Heart right ventricle (tissue), 16 donors: Measurements from ENCODE around the gene HIGD1C. TPM values are rescaled to one million over a fixed set of nuclear protein-coding genes. Genes with fewer than 3 reads are reported as not detected.

Experiments
- ATAC-seq, 8 donors: fragments of 200-7000 bp; cut with Tn5 transposase; one replicate each; pipeline ENCODE4 v1.9.1; 2020; ENCODE audit warnings: mild to moderate bottlenecking in 8 of 8, moderate library complexity in 8 of 8, moderate number of reproducible peaks in 1 of 8
- DNase-seq, 2 donors: peaks; one replicate each; pipeline ENCODE4 v3.0.0-alpha.2; 2020
- H3K27ac ChIP-seq, 10 donors: fragments of 200-600 bp; sonication (generic) in 2 of 10; one replicate each; pipeline versions ENCODE4 v1.5.0 to v1.8.0; 2020 to 2022; ENCODE audit warnings: mild to moderate bottlenecking in 3 of 10
- H3K27me3 ChIP-seq, 7 donors: fragments of 200-600 bp; one replicate each; pipeline ENCODE4 v1.8.0; 2021 to 2022; ENCODE audit warnings: mild to moderate bottlenecking in 2 of 7
- H3K36me3 ChIP-seq, 9 donors: fragments of 200-600 bp; sonication (generic) in 1 of 9; one replicate each; pipeline versions ENCODE4 v1.5.0 to v1.8.0; 2020 to 2022; ENCODE audit warnings: mild to moderate bottlenecking in 2 of 9
- H3K4me1 ChIP-seq, 9 donors: fragments of 200-600 bp; sonication (generic) in 1 of 9; one replicate each; pipeline versions ENCODE4 v1.5.0 to v1.8.0; 2020 to 2022; ENCODE audit warnings: mild to moderate bottlenecking in 4 of 9
- H3K4me3 ChIP-seq, 10 donors: fragments of 200-600 bp; sonication (generic) in 2 of 10; one replicate each; pipeline versions ENCODE4 v1.5.0 to v1.8.0; 2020 to 2022; ENCODE audit warnings: mild to moderate bottlenecking in 7 of 10, moderate library complexity in 2 of 10
- H3K9me3 ChIP-seq, 11 donors: fragments of 200-600 bp in 10 of 11; sonication (generic) in 2 of 11; one replicate each; pipeline versions ENCODE4 v1.5.0 to v1.8.0; 2013 to 2022; ENCODE audit warnings: mild to moderate bottlenecking in 2 of 11, control low read depth in 1 of 11, moderate library complexity in 1 of 11
- WGBS, 2 donors: extraction: QIAGEN DNeasy Blood & Tissue Kit; methylation state at CpG; one replicate each; pipeline ENCODE4 v1.1.7; 2013; ENCODE audit warnings: inconsistent platforms in 1 of 2; 5-methylcytosine and 5-hydroxymethylcytosine counted together
- intact Hi-C, 10 donors: fragments of 100-400 bp; cut with DNase I; formaldehyde crosslinking; loops; one replicate each; pipeline versions ENCODE4 v1.11.1 to v1.14.2; 2022
- polyA plus RNA-seq, 2 donors: library from polyadenylated mRNA; stranded (reverse); fragments of 200-250 nt; gene quantifications; one replicate each; pipeline ENCODE4 v1.2.3, GENCODE V29; 2013
- total RNA-seq, 10 donors: library from RNA; stranded (reverse); fragmentation: NEBNext Ultra II Directional in 3 of 10; extraction: Animal tissue kit (Norgen Biotek cat#: 25700) in 3 of 10; gene quantifications; one replicate each; pipeline versions ENCODE4 v1.2.1 to v1.2.4, GENCODE V29; 2021 to 2023
- TF ChIP-seq, protein P1 (sequence below), 9 donors: fragments of 200-600 bp; sonication (generic) in 2 of 9; IDR thresholded peaks; one replicate each; pipeline versions ENCODE4 v1.5.0 to v1.8.0; 2021 to 2022; ENCODE audit warnings: antibody characterized with exemption in 9 of 9, mild to moderate bottlenecking in 5 of 9, moderate library complexity in 1 of 9
- donor health status: Arrhythmogenic right ventricular cardiomyopathy.
- donor health status: ischemic (EF 13 %, LVEDD 7.1; RV severe dilation, severe dysfunction).
- donor health status: healthy with polysubstance abuse.
- donor health status: DM: no; HTN: yes; CAD: no.
- donor health status: DM: no; HTN: no; CAD: no.
- donor health status: ischemic (EF 25% LVEDD 6.9; RV normal size, moderate dysfunction).
- donor health status: ischemic (EF 25% LVEDD 5.7; RV mildly dilated, moderate dysfunction).
- donor health status: healthy.
- donor health status: DM: yes; HTN: yes; CAD: no.
- donor health status: Ischemic cardiomyopathy.
- donor health status: ischemic (EF 35%, LVEDD 5.7; RV mildly dilated, moderate dysfunction).
- donor health status: nonischemic (EF 11% LVEDD 7.7; RV severe dilation, severe dysfunction).
- donor health status: DM: yes; HTN: yes; CAD: no.
- donor health status: PGD.
- donor health status: ischemic (EF 29% LVEDD 5.4; RV normal size, mild dysfunction).
- donor health status: nonischemic (EF 23%, LVEDD 6.1; RV moderate dilation, normal function).

The HIGD1C gene
- total and polyA plus RNA-seq, 12 donors = not detected

DNA sequence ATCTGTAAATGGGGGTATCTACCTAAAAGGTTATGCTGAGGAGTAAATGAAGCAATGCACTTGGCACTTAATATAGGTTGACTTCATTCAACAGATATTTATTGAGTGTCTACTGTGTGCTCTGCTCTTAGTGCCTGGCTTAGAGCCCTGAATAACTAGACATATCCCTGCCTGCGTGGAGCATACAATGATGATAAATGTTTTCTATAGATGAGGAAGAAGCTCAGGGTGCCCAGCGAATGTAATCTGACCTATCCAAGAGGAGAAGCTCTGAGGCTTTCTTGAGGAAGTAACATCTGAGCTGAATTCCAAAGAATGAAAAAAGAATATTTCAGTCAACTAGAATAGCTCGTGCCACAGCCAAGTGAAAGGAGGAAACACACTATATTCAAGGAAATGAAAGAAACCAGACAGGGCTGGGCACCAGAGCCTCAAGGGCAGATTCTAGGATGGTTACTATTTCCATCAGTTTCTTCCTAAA lies 17.9 kb upstream of the HIGD1C start:
- Histone ChIP-seq H3K27me3 (no peaks in the 10 kb centered on the region), H3K4me3 (peak overlapping the region in 1 of 10 donors; percentile 12), H3K36me3 (peaks cover 0 to 38% (median 8%) of the 10 kb centered on the region in 9 donors), H3K4me1 (peaks cover 6 to 47% (median 30%) of the 10 kb centered on the region in 9 donors), H3K27ac (peak overlapping the region; percentile 37 to 85 (median 59)), H3K9me3 (peaks cover 0 to 8% (median 0%) of the 10 kb centered on the region in 11 donors)
- whole genome bisulfite sequencing, 2 donors = 50 to 65% methylated on average over 3 of the region's 3 CpGs
- ATAC-seq (peak in 5 of 8 donors; percentile 46 to 60 (median 50)), DNase-seq (no peak)
- intact Hi-C loops = loop anchor here in 2 of 10 donors (2.0 to 5.0 kb wide), 2 partner anchors 52 to 107 kb away; no protein-coding TSS in a partner anchor
- TF ChIP-seq, protein P1, sequence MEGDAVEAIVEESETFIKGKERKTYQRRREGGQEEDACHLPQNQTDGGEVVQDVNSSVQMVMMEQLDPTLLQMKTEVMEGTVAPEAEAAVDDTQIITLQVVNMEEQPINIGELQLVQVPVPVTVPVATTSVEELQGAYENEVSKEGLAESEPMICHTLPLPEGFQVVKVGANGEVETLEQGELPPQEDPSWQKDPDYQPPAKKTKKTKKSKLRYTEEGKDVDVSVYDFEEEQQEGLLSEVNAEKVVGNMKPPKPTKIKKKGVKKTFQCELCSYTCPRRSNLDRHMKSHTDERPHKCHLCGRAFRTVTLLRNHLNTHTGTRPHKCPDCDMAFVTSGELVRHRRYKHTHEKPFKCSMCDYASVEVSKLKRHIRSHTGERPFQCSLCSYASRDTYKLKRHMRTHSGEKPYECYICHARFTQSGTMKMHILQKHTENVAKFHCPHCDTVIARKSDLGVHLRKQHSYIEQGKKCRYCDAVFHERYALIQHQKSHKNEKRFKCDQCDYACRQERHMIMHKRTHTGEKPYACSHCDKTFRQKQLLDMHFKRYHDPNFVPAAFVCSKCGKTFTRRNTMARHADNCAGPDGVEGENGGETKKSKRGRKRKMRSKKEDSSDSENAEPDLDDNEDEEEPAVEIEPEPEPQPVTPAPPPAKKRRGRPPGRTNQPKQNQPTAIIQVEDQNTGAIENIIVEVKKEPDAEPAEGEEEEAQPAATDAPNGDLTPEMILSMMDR (IDR thresholded peaks at IDR 0.05) = no peak

DNA sequence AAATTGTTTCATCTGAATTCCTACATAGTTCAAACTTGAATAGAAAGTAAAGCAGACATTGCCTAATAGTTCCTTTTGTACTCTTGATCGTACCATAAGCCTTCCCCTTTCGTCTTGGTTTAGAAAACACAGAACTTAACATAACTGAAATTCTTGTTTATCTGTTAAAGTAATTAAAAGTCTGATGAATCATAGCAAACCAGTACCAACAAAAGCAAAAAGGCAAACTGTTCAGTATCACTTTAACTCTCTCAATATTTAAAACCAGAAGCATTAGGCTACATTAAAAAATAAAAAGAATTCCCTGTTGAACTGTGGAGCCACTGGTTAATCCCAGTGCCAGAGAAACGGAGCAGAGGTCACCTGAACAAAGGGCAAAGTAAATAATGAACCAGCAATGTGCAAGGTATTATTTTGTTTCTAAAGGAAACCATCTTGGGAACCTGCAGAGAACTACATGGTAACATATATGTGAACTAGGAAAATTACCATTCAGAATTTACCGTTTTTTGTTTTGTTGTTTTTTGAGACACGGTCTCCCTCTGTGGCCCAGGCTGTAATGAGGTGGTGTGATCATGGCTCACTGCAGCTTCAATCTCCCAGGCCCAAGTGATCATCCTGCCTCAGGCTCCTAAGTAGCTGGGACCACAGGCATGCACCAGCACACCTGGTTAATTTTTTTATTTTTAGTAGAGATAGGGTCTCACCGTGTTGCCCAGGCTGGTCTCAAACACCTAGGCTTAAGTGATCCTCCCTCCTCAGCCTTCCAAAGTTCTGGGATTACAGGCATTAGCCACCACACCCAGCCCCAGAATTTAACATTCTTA lies 17.1 kb upstream of the HIGD1C start:
- WGBS, 2 donors = 47 to 60% methylated on average over 6 of the region's 6 CpGs
- TF ChIP-seq, protein P1 (IDR thresholded peaks at IDR 0.05) = no peak
- DNase-seq (no peak), ATAC-seq (peak in 6 of 8 donors; percentile 37 to 77 (median 49))
- no peaks in the 10 kb centered on the region for H3K27me3 ChIP-seq
- peak overlapping the region; percentile 37 to 85 (median 59) for H3K27ac ChIP-seq
- intact Hi-C loops = loop anchor here in 3 of 10 donors (2.0 to 5.0 kb wide), 3 partner anchors 52 to 173 kb away; partner anchors contain the start of gene ATF1 (in 1 of the 3)
- H3K4me1 ChIP-seq = peaks cover 6 to 41% (median 30%) of the 10 kb centered on the region in 9 donors
- H3K36me3 ChIP-seq = peaks cover 0 to 31% (median 8%) of the 10 kb centered on the region in 9 donors
- H3K4me3 ChIP-seq = peak overlapping the region in 1 of 10 donors; percentile 12
- peaks cover 0 to 8% (median 0%) of the 10 kb centered on the region in 11 donors for H3K9me3 ChIP-seq

DNA sequence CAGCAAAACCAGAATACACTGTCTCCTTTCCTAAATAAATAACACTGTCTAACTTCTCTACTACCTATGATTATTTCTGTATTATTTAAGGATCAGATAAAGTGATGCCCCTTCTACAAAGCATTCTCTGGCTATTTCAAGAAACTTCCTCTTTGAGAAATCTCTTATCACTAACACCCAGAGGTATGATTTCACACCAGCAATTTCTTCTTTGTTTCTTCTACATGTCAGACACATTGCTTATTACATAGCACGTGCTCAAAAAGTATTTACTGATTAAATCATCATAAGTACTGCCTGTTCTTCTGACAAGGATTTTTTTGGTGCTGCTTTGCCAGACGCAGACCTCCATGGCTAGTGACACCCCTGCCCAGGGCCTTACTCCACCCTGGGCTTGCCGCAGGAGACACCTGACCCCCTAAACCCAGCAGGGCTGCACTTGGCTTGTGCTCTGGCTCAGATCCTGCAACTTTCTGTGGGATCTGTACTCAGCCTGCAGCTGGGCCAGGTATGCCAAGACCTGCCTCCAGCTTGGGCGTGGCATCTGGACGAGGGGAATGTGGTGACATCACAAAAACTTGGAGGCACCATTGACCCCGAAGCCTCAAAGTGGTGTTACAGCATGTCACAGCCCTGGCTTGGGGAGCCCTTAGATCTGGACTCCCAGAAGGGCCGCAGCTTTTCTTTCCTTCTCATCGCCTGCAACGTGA lies 15.4 kb upstream of the HIGD1C start:
- intact Hi-C loops = loop anchor here in 1 of 10 donors (5.0 kb wide), 1 partner anchor 175 kb away; the partner anchor contains the start of gene ATF1
- peaks cover 6 to 39% (median 30%) of the 10 kb centered on the region in 9 donors for H3K4me1 ChIP-seq
- H3K9me3 ChIP-seq = peaks cover 0 to 8% (median 0%) of the 10 kb centered on the region in 11 donors
- TF ChIP-seq, protein P1 (IDR thresholded peaks at IDR 0.05) = no peak
- peak overlapping the region in 1 of 10 donors; percentile 6 for H3K27ac ChIP-seq
- no peak for ATAC-seq
- WGBS, 2 donors = 89 to 94% methylated on average over 9 of the region's 9 CpGs
- no peak for DNase-seq
- no peak overlapping the region for H3K4me3 ChIP-seq
- no peaks in the 10 kb centered on the region for H3K27me3 ChIP-seq
- peaks cover 0 to 13% (median 0%) of the 10 kb centered on the region in 9 donors for H3K36me3 ChIP-seq

DNA sequence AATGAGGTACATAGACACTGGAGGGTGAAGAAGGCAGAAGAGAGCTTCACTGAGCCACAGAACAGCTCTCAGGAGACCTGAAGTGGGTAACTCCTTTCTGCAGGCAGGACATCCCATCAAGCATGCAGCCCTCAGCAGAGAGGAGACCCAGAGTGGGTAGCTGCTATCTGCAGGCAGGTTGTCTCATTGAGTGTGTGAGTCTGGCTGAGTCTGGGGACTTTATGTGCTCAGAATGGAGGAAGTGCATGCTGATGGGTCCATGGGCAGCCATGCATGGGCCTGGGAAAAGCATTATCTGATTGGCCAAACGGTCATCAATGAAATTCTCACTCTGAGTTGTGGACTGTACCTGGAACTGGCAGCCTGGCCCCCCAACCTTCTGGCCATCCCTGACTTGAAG lies 14.7 kb upstream of the HIGD1C start:
- TF ChIP-seq, protein P1 (IDR thresholded peaks at IDR 0.05) = no peak
- intact Hi-C loops = loop anchor here in 1 of 10 donors (5.0 kb wide), 1 partner anchor 175 kb away; the partner anchor contains the start of gene ATF1
- DNase-seq = no peak
- Histone ChIP-seq H3K4me1 (peaks cover 4 to 32% (median 28%) of the 10 kb centered on the region in 9 donors), H3K36me3 (peaks cover 0 to 6% (median 0%) of the 10 kb centered on the region in 9 donors), H3K27me3 (no peaks in the 10 kb centered on the region), H3K27ac (no peak overlapping the region), H3K9me3 (peaks cover 0 to 8% (median 0%) of the 10 kb centered on the region in 11 donors), H3K4me3 (no peak overlapping the region)
- 100% methylated on average over 1 of the region's 1 CpG for WGBS, 2 donors
- no peak for ATAC-seq
